Neutrophil (primary cell): ENCODE measurements around the gene S1PR1.

ENCODE experiments used
- H3K27ac ChIP-seq: fragments of 200-600 bp; sonication (generic); 2 replicates; pipeline ENCODE4 v1.5.1; 2016; ENCODE audit warnings: mild to moderate bottlenecking, moderate library complexity
- H3K27me3 ChIP-seq: fragments of 200-600 bp; sonication (generic); 2 replicates; pipeline ENCODE4 v1.6.0; 2016; ENCODE audit warnings: mild to moderate bottlenecking
- H3K36me3 ChIP-seq: fragments of 200-600 bp; sonication (generic); 2 replicates; pipeline ENCODE4 v1.5.1; 2017
- H3K4me1 ChIP-seq, 2 experiments: fragments of 200-600 bp in 1 of 2; sonication (generic) in 1 of 2; 1 replicate in 1 of 2; 2 replicates in 1 of 2; pipeline versions ENCODE4 v1.5.1 to v1.6.1; 2013 to 2016; ENCODE audit warnings: low read depth in 1 of 2, low read length in 1 of 2, mild to moderate bottlenecking in 1 of 2, moderate library complexity in 1 of 2; ENCODE audit not compliant: control insufficient read depth in 1 of 2, insufficient read depth in 1 of 2
- H3K4me3 ChIP-seq, 2 experiments: fragments of 200-600 bp in 1 of 2; sonication (generic) in 1 of 2; 1 replicate in 1 of 2; 2 replicates in 1 of 2; pipeline ENCODE4 v1.5.1; 2013 to 2016; ENCODE audit warnings: low read depth in 1 of 2, low read length in 1 of 2, mild to moderate bottlenecking in 1 of 2, moderate library complexity in 1 of 2
- H3K9me3 ChIP-seq: fragments of 200-600 bp; sonication (generic); 2 replicates; pipeline ENCODE4 v1.5.1; 2016
- TF ChIP-seq, protein P1 (sequence below): fragments of 200-600 bp; sonication (generic); IDR thresholded peaks from 2 replicates; pipeline ENCODE4 v1.5.1; 2016; ENCODE audit warnings: antibody characterized with exemption

The S1PR1 gene

DNA sequence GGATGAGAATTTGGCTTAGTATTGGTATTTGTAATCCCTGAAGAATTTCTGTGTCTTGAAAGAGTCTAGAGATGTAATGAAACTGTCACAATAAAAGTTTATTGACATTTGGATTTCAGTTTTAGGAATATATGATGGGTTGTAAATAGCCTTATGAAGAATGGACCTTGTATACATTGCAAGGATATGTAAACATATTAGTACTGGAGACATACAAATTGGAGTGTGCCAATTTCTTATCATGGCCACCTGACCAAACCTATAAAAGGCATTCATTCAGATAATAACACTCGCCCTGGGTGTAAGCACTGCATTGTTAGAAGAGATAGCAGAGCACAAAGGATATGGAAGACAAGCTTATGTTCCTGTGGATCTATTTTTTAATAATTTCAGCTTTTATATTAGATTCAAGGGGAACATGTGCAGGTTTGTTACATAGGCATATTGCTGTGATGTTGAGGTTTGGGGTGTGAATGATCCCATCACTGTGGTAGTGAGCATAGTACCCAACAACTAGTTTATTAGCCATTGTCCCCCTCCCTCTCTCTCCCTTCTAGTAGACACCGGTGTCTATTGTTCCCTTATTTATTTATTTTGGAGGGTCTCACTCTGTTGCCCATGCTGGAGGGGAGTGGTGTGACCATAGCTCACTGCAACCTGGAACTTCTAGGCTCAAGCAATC is 8.6 kb downstream of the S1PR1 start:
- TF ChIP-seq, protein P1, sequence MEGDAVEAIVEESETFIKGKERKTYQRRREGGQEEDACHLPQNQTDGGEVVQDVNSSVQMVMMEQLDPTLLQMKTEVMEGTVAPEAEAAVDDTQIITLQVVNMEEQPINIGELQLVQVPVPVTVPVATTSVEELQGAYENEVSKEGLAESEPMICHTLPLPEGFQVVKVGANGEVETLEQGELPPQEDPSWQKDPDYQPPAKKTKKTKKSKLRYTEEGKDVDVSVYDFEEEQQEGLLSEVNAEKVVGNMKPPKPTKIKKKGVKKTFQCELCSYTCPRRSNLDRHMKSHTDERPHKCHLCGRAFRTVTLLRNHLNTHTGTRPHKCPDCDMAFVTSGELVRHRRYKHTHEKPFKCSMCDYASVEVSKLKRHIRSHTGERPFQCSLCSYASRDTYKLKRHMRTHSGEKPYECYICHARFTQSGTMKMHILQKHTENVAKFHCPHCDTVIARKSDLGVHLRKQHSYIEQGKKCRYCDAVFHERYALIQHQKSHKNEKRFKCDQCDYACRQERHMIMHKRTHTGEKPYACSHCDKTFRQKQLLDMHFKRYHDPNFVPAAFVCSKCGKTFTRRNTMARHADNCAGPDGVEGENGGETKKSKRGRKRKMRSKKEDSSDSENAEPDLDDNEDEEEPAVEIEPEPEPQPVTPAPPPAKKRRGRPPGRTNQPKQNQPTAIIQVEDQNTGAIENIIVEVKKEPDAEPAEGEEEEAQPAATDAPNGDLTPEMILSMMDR = no peak
- Histone ChIP-seq H3K27ac (no peak overlapping the region), H3K4me1 (no peaks in the 10 kb centered on the region), H3K9me3 (no peaks in the 10 kb centered on the region), H3K36me3 (no peaks in the 10 kb centered on the region), H3K4me3 (no peak overlapping the region), H3K27me3 (peaks cover 5% of the 10 kb centered on the region)

DNA sequence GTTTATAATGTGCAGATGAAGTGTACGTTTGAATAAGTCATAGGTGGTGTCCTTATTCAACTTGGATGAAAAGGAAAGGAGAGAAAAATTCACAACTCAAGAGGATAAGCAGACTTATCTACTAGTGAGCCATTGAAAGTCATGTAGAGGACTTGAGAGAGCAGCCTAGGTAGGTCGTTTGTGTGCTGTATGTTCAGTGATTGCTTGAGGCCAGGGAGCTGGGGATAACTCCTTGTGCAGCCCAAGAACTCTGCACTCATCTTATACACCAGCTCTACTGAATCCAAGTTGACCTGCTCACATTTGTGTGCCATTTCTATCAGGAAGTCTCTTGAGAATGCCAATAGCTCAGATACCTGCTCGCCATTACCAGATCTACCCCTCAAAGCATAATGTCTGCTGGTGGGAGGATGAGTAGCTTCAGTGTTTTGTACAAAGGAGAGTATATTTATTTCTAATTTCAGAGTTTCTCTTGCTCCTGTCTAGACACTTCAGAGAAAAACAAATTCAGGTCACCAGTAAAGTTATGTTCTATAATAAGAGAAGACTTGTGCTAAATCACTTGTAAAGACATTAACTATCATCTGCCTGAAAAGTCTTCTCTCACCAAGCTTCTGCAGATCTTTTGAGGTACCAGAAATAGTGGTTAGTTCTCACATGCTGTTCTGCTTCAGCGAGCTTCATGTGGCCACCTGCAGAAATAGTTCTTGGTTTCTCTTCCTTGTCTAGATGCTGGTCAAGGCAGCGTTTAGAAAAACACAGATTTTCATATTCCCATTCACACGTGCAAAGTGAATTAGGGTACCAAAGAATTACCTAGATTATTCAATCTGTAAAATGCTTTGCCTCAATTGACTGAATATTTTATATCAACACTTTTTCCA is 10.8 kb downstream of the S1PR1 start:
- Histone ChIP-seq H3K27me3 (no peaks in the 10 kb centered on the region), H3K9me3 (no peaks in the 10 kb centered on the region), H3K27ac (no peak overlapping the region), H3K4me3 (no peak overlapping the region), H3K36me3 (no peaks in the 10 kb centered on the region), H3K4me1 (no peaks in the 10 kb centered on the region)
- TF ChIP-seq, protein P1 = no peak

DNA sequence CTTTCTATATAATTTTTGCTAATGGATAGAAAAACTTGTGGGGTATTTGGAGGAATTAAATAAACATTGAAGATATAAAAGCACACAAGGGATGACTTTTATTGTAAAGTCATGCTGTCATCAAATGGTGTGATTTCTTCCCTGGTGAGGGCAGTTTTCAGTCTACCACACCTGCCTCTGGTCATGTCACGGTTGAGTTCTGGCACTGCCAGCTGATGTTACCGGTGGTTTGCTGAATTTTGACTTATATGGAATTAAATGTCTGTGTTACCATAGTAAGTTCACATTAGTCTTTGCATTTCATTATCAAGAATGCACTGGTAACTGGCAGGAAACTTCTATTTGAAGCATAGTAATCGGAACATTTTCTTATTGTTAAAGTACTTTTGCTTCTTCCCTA is 13.4 kb downstream of the S1PR1 start:
- Histone ChIP-seq H3K9me3 (no peaks in the 10 kb centered on the region), H3K27ac (no peak overlapping the region), H3K4me1 (no peaks in the 10 kb centered on the region), H3K27me3 (no peaks in the 10 kb centered on the region), H3K4me3 (no peak overlapping the region), H3K36me3 (no peaks in the 10 kb centered on the region)
- TF ChIP-seq, protein P1 = no peak

DNA sequence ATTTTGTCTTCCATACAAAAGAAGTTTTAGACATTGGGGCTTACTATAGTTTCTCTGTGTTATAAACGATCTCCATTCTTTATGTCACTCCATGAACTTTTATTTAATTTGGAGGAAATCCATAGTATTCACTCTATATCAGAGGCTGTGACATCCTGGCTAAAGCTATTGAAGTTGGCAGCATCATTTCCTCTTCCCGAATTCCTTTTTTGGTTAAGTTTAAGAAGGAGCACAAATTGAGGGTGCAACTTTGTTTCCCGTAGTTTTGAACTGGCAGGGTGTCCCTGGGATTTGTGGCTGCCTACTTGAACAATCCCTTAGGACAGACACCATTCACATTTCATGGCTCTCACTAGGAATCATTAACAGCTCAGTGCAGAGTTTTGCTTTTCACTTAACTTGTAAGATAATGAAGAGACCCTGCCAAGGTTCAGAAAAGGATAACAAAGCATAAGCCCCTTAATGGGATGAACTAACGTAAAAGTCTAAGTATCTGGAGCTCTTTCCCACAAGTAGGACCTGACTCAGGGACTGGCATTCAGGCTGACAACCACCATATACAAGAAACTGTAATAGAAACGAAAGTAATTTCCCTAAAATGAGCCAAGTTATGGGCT is 13.9 kb downstream of the S1PR1 start:
- Histone ChIP-seq H3K27ac (no peak overlapping the region), H3K4me3 (no peak overlapping the region)

DNA sequence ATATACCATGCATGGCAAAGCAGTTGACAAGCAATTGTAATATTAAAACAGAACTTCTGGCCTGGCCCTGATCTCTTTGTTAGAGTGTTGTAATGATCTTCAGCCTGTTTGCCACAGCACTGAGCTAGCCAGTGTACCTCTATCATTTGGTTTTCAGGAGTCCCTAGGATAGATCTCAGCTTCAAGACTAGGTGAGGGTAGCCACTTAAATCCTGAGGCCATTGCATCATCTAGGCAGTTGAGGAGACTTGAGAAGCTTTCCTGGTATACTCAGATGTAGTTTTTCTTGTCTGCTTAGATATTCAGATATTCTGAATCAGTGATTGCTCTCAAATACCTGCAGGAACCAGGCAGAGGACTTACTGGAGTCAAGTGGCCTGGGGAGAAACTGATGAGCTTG is 14.7 kb downstream of the S1PR1 start:
- Histone ChIP-seq H3K4me1 (no peaks in the 10 kb centered on the region), H3K27me3 (no peaks in the 10 kb centered on the region), H3K9me3 (no peaks in the 10 kb centered on the region), H3K27ac (no peak overlapping the region), H3K4me3 (no peak overlapping the region), H3K36me3 (no peaks in the 10 kb centered on the region)
- TF ChIP-seq, protein P1 = no peak

More for the DNA sequence above, 13.9 kb downstream of the S1PR1 start:
- Histone ChIP-seq H3K36me3 (no peaks in the 10 kb centered on the region), H3K4me1 (no peaks in the 10 kb centered on the region), H3K27me3 (no peaks in the 10 kb centered on the region), H3K9me3 (no peaks in the 10 kb centered on the region)
- TF ChIP-seq, protein P1 = no peak
